HG03520 (cell line): ENCODE data around the gene CD28.

Experiments
- ATAC-seq: cut with Tn5 transposase; IDR thresholded peaks from one replicate; pipeline ENCODE4 v1.9.1; 2021; ENCODE audit warnings: mild to moderate bottlenecking, moderate library complexity; ENCODE audit not compliant: unreplicated experiment

CD28 gene

DNA sequence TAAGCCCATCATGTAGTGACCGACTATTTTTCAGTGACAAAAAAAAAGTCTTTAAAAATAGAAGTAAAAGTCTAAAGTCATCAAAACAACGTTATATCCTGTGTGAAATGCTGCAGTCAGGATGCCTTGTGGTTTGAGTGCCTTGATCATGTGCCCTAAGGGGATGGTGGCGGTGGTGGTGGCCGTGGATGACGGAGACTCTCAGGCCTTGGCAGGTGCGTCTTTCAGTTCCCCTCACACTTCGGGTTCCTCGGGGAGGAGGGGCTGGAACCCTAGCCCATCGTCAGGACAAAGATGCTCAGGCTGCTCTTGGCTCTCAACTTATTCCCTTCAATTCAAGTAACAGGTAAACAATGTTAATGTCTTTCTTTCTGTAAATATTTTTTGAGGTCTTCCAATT is at the start of gene CD28:
Gene CD28, plus strand, starts transcription at position 237 of the 400 bp plus-strand sequence. Its CDS starts 58 bp downstream, at position 295.
- ATAC-seq: peak; percentile 98

DNA sequence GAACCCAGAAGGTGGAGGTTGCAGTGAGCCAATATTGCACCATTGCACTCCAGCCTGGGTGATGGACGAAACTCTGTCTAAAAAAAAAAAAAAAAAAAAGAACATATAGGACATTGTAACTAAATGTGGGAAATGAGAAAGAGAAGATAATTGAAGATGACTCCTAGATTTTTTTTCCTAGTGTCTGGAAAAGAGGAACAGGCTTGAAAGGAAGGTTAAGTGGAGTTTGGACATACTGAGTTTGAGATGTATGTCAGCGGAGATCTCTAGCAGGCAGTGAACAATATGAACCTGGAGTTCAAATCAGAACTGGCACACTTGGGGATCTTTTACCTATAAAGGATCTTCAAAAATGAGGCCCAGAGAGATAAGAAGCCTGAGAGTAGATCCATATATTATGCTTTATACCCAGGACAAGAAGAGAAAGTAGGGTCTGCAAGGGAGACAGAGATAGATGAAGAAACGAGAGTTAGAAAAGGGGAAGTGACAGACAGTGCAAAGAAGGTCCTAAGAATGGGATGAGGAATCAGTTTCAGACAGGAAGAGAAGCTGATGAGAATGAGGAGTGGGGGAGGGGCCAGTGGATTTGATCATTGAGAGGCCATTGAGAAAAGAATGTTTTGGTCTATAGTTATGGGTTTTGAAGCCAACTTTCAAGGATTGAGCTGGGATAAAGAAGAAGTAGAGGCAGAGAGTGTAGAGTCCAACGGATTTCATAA is 46.9 kb upstream of the CD28 start:
- ATAC-seq: peak; percentile 61

- ATAC-seq: no peak
Observed at GRCh38 chr2:203660465-203660864, 46.0 kb upstream of the CD28 start.

DNA sequence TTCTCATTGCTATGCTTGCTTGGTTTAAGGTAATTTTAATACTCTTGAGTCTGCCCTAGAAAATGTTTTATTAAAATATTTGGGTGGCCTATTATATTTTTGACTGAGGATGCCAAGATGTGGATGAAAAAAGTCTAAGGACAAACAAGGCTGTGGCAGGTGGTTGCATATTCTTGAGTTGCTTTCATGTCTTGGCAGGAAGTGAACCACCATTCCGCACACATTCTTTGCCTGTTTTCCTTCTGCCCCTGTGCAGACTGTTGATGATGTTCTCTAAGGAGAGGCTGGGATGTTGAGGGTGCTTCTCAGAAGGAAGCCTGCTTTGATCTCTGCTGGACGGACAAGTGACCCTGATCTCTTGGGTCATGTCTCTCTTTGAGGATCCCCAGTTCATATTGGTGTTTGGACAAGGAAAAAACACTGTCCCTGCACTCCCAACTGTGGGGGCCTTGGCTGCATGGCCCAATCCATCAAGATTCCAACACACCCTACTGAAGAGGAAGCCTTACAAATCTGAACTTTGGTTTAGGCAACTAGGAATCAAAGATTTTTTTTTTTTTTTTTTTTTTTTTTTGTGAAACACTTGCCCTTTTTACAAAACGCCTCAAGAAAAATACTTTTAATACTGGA is 45.0 kb upstream of the CD28 start:
- no peak for ATAC-seq

- no peak for ATAC-seq
Observed at GRCh38 chr2:203662487-203662886, 44.0 kb upstream of the CD28 start.

GRCh38 chr2:203662951-203663350 is 43.5 kb upstream of the CD28 start:
- ATAC-seq: no peak

- ATAC-seq: no peak
Observed at GRCh38 chr2:203664029-203664755, 42.2 kb upstream of the CD28 start.

DNA sequence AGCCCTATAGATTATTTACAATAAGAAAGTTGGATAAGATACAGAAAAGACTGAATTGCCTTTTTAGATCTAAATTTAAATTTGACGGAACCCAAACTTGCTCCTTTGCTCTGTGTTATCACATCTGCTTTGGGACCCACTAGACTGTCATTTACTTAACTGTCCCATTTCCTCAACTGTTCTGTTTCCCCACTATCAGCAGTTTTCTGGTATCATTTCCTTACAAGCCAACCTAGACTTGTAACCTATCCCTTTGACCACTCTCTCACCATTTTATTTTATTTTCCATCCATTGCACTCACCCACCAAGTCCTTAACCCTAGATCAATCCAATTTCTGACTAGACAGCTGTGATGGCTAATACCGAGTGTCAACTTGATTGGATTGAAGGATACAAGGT is 38.6 kb upstream of the CD28 start:
- ATAC-seq: no peak

DNA sequence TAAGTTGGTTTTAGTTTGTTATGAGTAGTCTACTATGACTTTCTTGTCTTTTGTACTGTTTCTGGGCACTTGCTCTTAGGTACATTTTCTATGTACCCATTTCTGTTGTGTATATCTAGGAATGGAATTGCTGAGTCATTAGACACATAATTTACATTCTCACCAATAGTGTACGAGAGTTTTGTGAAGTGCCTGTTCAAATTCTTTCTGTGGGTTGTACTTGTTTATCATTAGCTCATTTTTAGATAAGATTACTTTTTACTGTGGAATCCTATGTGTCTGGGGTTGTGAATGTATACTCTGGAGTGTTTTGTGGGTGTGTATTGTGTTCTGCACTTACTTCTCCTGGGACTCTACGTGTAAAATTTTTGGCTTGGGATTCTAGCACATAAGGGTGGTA is 36.6 kb upstream of the CD28 start:
- no peak for ATAC-seq

- no peak for ATAC-seq
Observed at GRCh38 chr2:203670939-203671338, 35.5 kb upstream of the CD28 start.

DNA sequence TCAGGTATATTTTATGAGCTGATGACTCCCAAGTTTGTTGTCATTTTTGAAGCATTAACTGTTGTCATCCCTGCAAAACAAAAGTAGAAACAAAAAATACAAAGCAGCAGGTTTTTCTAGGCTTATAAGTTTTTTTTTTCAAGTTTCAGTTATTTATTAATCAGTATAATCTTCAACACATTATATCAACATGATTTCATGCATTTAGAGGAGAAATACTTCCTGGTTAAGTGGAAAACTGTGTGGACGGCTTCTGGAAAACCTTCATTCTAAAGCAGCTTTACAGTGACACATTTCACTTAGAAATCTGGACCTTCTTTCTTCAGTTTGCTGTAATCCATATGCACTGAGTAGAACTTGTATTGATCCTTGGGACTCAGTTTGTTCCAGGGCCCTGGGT is 34.6 kb upstream of the CD28 start:
- no peak for ATAC-seq

GRCh38 chr2:203672856-203673255 is 33.6 kb upstream of the CD28 start:
- no peak for ATAC-seq

- peak; percentile 94 for ATAC-seq
Observed at GRCh38 chr2:203673933-203674332, 32.5 kb upstream of the CD28 start.

GRCh38 chr2:203675086-203675485 is 31.4 kb upstream of the CD28 start:
- no peak for ATAC-seq

DNA sequence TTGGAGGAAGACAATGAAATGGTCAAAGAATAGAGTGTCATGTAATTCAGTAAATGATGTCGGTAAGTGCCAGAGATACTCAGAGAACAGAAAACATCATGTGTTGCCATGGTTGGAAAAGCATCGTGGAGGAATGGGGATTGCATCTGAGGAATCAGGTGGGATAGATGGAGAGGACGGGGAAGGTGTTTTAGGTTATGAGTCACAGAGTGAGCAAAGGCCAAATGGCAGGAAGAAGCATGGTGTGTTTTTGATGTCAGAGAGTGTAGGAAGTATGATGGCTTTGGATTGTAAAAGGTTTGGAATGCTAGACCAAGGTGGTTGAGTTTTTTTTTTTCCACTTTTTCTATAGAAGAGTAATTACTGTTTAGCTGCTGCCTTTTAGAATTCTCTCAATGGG is 27.5 kb upstream of the CD28 start:
- ATAC-seq: no peak

GRCh38 chr2:203679401-203679800 is 27.0 kb upstream of the CD28 start:
- ATAC-seq: no peak

DNA sequence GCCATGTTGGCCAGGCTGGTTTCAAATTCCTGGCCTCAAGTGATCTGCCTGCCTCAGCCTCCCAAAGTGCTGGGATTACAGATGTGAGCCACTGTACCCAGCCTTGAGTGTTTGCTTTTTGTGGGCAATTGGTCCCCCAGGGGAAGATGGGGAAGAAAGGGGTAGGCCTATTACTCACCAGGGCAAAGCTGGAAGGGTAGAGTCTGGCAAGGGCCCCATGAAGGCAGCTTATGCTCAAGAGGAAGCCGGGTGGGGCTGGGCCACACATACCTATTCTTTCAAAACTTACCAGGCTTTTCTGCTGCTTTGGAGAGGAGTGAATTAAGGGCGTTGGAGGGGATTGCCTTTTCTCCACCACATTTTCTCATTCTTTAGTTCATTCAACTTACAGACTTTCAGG is 24.5 kb upstream of the CD28 start:
- ATAC-seq: no peak

GRCh38 chr2:203682688-203683130 is 23.7 kb upstream of the CD28 start:
- no peak for ATAC-seq

DNA sequence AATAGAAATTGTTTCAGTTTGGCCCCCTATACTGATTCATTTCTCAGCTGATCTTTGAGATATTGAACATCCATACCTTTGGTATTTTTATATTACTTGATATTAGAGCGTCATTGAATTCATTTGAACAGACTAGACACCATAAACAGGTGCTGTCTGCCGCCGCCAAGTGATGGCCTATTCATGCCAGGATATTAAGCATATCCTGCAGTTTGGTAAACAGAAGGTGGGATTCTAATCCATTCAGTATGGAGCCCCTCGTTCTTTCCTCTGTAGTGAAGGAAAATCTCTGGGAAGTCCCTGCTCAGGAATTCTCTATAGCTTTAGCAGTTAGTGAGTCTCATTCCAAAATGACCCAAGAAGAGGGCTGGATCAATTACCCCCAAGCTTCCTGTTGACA is 23.0 kb upstream of the CD28 start:
- no peak for ATAC-seq

- peak; percentile 76 for ATAC-seq
Observed at GRCh38 chr2:203683932-203684556, 22.4 kb upstream of the CD28 start.

DNA sequence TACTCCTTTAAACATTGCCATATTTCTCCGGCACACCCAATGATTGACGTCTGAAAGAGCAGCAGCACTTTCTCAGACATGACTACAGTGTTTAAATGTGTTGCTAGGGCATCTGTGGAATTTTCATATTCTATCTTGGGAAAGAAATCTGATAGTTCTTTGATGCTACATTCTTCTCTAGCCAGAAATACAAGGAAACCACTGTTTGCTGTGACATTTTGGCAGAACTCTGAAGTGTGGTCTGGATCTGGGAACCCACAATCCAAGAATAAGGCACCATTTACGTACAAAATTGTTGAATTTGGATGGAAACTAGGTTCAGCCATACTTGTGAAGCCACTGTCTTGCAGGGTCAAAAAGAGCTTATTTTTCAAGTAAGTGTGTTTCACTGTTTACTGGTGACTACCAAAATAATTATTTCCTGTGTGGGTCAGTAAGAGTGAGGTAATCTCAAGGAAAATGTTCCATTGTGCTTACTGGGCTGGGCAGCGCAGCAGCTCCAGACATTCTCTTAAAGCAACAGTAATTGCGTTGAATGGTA is 21.3 kb upstream of the CD28 start:
- ATAC-seq: no peak
